ENCODE results near the gene MLXIP.
"Not testable (repeated sequence)": the region's sequence is repeated elsewhere in the genome, so short reads cannot be mapped to it uniquely, and the experiment has no call there.

MLXIP gene

DNA sequence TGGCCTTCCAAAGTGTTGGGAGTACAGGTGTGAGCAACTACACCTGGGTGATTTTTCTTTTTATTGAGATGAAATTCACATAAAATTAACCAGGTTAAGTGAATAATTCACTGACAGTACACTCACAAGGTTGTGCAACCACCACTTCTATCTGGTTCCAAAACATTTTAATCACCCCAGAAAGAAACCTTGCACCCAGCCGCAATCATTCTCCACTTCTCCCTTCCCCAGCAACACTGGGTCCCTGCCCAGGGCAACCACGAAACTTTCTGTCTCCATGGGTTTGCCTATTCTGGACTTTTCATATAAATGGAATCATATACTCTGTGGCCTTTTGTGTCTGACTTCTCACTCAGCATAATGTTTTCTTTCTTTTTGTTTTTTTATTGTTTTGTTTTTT lies 26.3 kb upstream of the MLXIP start:
- no peak for DNase-seq (ENCODE audit: low spot score)

DNA sequence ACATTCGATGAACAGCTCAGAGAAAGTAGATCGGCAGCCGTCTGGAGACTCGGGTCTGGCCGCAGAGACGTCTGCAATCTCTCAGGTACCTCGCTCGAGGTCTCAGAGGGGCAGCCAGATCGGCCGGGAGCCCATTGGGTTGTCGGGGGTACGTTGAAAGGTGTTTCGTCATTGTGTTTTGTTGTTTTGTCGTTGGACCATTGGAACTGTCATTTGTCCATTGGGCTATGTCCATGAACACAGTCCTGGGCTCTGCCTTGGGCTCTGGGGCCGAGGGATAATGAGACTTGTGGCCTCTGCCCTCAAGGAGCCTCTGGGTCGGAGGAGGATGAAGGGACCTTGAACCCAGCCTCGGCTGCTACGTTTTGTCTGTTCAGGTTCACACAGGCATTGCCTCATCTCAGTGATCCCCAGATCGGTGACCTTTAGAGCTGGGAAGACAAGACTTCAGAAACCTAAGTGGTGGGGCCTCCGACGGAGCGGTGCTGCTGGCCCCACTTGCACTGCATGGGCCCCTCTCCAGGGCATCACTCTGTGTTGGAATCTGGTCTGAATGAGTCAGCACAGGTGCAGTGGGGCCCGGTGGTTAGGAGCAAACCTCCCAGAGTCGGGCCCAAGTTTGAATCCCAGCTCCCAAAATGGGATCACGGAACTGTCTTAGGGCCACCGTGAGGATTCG lies 23.6 kb upstream of the MLXIP start:
- no peak for DNase-seq (ENCODE audit: low spot score)

DNA sequence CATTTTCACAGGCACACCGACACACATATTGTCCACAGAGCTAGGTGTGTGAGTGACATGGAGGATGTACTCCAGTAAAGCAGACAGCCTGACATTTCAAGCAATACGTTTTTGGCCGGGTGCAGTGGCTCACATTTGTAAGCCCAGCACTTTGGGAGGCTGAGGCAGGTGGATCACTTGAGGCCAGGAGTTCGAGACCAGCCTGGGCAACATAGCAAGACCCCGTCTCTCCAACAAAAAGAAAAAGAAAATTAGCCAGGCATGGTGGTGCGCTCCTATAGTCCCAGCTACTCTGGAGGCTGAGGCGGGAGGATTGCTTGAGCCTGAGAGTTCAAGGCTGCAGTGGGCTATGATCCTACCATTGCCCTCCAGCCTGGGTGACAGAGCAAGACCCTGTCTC lies 22.1 kb upstream of the MLXIP start:
- not testable (repeated sequence) for DNase-seq (ENCODE audit: low spot score)

DNA sequence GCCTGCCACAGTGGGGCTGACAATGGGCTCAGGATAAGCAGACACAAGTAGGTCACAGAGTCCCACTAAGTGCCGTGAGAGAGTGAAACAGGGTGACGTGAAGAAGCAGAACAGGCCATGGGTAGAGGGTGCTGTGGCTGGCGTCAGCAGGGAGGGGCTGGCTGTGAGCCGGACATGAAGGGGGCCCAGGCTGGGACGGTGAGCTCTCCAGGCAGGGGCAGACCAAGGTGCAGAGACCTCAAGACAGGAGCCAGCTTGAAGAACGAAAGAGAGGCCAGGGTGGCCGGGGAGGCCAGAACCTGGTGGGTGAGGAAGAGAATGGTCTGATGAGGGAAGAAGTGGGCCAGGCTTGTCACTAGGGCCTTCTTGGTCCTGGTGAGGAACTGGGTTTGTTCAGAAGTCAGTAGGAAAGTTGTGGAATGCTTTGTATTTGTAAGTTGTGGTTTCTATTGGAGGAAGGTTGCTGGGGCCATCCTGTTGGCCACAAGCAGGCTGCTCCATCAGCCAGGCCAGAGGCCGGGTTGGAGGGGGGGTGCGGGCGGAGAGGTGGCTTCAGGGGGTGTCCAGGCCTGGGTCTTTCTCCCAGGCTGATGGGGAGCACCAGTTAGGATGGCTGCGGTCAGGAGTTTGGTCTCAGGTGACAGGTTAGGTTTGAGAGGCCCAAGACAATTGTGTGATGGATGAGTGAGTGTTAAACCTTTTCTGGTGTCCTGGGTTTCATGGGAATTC lies 21.4 kb upstream of the MLXIP start:
- no peak for DNase-seq (ENCODE audit: low spot score)

DNA sequence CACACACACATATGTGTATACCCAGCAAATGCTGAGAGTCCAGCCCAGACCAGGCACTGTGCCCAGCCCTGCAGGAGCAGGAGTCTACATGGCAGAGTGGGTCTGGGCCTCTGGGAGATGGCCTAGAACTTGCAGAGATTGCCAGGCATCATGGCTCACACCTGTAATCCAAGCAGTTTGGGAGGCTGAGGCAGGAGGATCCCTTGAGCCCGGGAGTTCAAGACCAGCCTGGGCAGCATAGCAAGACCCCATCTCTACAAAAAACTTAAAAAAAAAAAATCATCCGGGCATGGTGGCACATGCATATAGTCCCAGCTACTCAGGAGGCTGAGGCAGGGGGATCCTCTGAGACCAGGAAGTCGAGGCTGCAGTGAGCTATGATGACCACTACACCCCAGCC lies 20.8 kb upstream of the MLXIP start:
- DNase-seq (ENCODE audit: low spot score): no peak

DNA sequence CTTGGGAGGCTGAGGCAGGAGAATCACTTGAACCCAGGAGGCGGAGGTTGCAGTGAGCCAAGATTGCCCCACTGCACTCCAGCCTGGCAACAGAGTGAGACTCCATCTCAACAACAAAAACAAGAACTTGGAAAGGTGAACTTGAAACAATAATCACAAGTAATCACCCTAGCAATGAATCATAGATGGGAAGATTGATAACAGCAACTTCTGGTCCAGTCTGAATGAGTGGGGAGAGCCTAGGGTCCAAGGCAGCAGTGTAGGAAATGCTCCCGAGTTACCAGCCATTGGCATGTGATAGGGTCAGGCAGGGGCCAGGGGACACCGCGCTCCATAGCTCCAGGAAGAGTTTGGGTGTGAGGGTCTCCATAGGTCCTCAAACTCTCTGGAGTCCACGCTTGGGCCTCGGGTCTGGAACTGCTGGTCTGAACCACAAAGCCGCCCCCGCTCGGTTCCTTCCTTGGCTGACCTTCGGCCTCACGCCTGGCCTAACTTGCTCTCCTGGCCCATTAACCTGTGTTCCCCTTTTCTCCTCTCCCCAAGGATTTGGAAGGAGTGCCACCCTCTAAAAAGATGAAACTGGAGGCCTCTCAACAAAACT lies 19.9 kb upstream of the MLXIP start:
- no peak for DNase-seq (ENCODE audit: low spot score)

DNA sequence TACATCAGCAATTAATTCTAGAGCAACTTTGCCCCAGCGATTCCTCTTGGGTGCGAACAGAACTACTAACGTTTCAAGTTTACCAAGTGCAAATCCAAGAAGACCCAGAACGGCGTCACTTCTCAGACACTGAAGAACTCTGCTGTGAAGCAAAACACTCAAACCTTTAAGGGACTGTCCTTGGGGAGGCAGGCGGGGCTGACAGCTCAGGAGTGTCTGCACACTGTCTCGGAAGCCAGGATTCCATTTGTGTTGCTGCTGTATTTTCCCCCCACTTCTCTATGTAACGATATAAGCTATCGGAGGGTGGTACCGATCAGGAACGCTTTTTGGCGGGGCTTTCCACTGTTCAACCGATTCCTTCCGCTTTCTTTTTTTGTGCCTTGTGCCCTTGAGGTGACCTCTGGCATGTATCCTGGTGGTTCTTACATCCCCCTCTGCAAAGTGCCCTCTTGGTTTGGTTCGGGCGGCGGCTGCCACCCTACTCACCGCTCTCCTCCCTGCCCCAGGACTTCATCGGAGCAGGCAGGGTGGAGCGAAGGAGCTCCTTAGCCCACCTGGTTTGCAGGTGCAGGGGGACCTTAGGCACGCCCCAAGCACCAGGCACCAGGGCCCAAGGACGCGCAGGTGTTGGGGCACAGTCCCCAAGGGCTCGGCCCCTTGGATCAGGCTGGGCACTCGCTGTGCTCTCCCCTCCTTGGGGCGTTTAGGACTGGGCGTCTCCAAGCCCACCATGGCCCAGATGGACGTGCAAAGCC lies 19.2 kb upstream of the MLXIP start:
- no peak for DNase-seq (ENCODE audit: low spot score)

DNA sequence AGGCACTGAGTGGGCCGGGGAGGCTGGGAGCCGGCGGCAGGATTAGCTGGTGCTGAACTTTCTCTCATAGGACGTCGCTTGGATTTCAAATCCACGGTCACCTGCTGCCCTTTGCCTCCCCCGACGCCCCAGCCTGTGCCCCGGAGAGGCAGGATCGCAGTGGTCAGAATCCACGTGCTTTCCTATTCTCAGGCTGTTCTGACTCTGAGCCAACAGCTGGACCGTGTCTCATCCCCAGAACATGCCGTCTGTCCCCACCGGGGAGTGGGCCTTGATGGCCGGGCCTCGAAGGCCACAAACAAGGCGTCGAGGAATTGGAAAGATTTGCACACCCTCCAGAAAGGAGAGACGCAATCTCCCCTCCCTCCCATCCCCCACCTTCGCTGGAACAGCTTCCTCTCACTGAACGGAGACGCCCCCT lies 18.5 kb upstream of the MLXIP start:
- DNase-seq (ENCODE audit: low spot score): no peak

DNA sequence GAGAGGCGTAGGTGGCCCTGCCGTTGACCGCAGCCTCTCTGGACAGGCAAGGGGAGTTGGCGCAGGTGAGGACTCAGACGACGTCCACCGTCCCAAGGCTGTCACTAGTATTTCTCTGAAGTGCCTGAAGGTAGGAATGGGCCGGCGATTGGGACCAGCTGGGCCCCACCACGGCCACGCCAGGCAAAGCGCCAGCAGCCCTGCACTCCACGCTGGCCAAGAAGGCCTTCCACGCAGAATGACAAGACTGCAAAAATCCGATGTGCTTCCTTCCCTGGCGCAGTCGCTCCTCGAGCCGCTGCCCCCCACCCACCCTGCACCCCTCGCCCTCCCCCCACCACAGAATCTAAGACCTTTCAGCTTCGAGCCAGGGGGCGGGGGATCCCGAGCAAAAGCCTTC lies 17.3 kb upstream of the MLXIP start:
- DNase-seq (ENCODE audit: low spot score): no peak

DNA sequence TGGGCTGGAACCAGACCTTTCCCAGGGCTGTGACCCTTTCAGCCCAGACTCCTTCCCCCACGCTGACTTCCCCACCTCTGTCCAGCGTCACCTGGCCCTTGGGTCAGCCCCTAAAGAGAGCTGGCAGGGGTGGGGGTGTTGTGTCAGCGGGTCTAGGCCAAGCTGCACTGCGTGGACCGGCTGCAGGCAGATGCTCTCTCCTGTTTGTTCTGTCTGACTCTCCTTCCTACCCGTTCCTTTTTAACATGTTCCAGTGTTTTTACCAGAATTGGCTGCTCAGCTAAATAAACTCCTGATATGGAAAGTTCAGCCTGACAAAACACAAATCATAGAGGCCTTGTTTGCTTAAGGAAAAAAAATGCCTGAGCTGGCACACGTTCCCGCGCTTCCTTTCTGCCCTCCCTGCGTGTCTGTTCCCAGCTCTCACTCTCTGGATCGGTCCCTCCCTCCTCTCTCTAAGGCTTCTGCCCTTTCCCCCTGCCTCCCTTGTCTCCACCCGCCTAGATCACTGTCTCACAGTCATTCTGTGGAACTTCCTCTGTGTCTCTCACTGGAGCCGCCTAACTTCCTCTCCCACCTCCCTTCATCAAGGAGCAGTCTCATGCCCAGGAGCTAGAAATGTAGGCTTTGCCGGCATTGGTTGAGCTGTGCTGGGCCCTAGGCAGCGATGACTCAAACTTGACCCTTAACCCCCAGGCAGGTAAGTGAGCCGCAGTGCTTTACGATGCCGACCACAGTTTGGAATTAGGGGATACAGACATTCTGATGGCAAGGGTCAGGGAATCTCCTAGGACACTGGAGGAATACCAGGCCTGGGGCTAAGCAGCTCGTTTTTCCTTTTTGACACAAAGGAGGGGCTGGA lies 15.5 kb upstream of the MLXIP start:
- DNase-seq (ENCODE audit: low spot score): no peak

DNA sequence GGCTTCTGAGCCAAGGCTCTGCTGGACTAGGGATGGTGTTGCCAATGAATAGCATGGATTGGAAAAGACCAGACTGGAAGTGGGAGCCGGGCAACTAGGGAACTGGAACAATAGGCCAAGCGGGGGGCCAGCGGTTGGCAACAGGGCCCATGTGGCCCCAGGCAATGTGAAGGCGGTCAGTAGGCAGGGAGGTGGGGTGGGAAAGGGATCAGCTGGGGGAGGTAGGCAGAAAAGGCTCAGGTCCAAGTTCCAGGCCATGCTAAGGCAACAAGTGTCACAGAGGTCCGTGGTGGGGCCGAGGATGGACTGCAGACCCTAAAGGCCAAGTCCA lies 14.9 kb upstream of the MLXIP start:
- no peak for DNase-seq (ENCODE audit: low spot score)

DNA sequence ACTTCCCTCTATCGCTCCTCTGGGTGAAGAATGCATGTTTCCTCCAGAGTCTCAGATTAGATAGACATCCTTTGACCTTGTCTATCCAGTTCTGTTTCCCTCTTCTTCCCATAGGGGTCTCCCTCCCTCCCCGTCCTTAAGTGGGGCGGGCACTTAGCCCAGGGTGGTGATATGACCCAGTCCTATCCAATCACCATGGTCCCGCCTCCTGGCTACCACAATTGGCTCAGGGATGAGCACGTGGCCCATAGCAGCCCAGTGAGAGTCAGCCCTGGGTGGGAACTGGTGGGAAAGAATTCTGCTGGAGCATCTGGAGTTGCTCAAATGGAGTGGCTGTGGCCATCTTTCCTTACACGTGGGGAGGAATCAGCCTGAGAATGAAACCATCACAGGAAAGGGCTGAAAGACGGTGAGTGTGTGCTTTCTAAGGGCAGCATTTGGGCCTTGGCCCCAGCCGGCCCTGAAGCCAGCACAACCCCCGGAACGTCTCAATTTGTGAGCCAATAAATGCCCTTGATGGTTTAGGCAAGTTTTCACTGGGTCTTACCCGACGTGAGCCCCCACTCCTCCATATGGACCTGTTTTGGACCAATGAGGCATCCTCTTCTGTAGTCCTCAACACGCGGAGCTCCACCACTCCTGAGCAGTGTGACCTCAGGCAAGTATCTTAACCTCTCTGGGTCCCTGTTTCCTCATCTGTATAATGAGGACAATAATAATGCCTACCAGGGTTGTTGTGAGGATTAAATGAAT lies 14.4 kb upstream of the MLXIP start:
- peak; percentile 86 for DNase-seq (ENCODE audit: low spot score)

DNA sequence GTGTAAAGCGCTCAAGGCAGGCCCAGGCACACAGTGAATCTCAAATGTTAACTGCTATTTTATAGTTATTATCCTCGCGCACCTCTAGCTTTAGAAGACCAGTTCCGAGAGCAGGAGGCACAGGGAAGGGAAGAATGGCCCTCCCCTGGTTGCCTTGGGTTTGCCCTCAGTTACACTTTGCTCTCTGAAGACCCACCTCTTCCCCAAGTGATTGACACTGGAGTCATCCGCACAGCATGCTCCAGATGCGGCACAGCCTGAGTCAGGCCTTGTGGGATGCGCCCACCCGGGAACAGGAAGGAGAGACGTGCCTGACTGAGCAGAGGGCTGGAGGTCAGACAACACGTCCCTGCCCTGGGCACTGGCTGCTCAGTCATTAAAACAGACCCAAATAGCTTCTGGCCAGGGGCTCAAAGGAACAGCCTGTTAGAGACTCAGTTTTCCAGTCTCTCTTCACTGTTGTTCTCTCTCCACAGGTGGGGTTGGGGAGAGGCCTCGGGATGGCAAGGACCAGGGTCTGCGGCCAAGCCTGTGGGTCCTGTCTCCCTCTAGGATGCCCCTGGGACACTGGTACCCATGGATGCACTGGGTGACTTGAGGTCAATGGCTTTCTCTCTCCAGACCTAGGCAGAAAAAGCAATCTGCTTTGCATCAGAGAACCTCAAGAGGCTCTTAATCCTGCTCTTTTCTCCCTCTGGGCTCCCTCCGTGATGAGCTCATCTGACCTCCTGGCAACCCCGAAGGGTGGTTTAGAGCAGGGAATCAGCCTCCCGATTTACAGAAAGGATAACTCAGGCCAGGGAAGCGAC lies 13.6 kb upstream of the MLXIP start:
- no peak for DNase-seq (ENCODE audit: low spot score)

DNA sequence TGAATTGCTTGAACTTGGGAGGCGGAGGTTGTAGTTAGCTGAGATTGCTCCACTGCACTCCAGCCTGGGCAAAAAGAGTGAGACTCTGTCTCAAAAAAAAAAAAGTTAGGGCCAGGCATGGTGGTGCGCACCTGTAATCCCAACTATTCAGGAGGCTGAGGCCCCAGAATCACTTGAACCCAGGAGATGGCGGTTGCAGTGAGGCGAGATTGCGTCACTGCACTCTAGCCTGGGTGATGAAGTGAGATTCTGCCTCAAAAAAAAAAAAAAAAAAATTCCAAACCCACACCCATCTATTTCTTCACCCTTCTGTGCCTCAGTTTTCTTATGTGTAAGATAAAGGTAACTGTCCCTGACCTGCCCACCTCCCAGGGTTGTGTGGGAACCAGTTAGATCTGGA lies 11.0 kb upstream of the MLXIP start:
- DNase-seq (ENCODE audit: low spot score): no peak

DNA sequence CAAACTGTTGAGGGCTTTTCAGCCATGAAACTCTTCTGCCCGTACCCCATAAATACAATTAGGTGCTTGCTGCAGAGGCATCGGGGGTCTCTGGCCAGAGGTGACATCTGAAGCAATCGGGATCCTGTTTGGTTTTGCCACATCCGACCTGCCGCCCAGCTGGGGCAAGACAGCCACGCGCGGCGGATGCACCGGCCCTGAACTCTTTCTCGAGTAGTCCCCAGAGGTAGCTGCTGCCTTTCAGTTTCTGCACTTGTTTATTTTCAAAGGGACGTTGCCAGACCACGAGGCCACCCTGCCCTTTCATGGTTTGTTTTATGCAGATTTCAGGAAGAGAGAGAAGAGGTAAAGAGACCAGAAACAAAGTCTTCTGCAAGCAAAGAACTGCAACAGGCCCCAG lies 10.6 kb upstream of the MLXIP start:
- no peak for DNase-seq (ENCODE audit: low spot score)

DNA sequence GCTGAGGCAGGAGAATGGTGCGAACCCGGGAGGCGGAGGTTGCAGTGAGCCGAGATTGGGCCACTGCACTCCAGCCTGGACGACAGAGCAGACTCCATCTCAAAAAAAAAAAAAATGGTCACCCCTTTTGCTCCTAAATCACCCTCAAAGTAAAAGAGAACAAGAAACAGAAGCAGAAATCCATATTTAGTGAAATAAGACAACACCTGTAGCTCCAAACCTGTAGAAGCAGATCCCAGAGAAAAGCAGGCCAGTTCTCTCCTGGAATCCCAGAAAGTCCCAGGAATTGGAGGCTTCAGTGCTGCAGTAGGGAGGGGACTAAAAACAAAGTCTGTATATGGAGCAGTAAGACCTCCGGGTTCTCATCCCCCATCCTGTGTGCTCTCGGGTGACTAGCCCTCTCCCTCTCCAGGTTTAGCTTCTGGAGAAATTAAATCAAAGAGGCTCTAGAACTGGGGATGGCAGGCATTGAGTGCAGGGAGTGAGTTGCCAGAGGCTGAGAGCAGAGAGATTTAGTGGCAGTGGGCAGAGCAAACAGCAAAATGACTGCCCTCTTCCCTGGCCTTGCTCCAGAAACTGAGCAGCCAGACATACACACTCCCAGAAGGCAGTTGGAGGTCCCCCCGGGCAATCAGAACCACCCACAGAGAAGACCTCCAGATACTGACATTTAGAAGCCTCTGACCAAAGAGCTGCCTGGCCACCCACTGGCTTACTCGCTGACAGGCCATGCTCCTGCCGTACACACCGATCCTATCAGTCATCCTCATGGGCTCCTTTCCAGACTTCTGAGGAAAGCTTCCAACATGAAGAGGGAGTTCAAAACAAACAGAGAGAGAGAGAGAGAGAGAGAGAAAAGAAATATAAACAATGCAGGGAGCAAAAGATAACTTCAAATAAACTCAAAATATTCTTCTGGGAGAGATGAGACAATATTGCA lies 6.3 kb upstream of the MLXIP start:
- DNase-seq (ENCODE audit: low spot score): no peak

DNA sequence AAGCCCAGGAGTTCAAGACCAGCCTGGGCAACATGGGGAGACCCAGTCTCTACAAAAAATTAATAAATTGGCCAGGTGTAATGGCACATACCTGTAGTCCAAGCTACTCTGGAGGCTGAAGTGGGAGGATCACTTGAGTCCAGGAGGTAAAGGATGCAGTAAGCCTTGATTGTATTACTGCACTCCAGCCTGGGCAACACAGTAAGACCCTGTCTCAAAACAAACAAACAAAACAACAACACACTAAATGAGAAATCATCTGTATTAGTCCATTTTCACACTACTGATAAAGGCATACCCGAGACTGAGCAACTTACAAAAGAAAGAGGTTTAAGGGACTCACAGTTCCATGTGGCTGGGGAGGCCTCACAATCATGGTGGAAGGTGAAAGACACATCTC lies 4.7 kb upstream of the MLXIP start:
- DNase-seq (ENCODE audit: low spot score): no peak

DNA sequence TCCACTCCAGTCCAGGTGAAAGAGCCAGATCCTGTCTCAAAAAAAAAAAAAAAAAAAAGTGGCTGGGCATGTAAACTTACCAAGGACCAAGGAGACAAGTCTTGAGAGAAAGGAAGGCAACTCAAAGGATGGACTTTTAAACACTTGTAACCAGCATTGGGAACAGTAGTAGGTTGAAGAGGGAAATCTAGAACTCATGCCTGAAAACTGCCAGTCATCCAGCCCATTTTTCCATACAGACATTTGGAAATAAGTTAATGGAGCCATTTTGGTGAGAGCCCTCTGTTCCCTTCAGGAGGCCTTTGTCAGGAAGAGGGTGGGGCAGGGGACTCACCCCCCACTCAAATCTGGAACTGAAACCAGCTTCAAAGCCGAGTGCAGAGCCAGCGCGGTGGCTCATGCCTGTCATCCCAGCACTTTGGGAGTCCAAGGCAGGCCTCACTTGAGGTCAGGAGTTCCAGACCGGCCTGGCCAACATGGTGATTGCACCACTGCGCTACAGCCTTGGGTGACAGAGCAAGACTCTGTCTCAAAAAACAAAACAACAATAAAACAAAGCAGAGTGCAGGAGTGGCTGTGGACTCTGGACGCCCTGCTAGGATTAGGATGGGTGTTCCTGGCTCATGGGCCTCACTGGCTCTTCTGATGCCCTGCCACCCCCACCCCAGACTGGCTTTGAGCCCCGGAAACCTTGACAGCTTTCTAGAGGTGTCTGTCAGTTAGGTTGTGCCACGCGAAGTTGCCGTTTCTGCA lies 1.6 kb upstream of the MLXIP start:
- DNase-seq (ENCODE audit: low spot score): no peak
